ENCODE measurements around the gene NNT. TPM values are rescaled to one million over a fixed set of nuclear protein-coding genes. Genes with fewer than 3 reads are reported as not detected.
"Not testable (repeated sequence)": the region's sequence is repeated elsewhere in the genome, so short reads cannot be mapped to it uniquely, and the experiment has no call there.

NNT gene
- polyA plus RNA-seq, 1 donor (not counting 4 experiments of a cell fraction or from before 2014, with no cell fraction given) = 23.3 TPM

DNA sequence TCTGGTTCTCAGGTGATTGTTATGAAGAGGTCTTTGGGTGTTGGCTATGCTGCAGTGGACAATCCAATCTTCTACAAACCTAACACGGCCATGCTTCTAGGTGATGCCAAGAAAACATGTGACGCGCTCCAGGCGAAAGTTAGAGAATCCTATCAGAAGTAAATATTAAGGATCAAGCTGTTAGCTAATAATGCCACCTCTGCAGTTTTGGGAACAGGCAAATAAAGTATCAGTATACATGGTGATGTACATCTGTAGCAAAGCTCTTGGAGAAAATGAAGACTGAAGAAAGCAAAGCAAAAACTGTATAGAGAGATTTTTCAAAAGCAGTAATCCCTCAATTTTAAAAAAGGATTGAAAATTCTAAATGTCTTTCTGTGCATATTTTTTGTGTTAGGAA, 101.3 kb downstream of the NNT start:
- TF ChIP-seq, protein P1, sequence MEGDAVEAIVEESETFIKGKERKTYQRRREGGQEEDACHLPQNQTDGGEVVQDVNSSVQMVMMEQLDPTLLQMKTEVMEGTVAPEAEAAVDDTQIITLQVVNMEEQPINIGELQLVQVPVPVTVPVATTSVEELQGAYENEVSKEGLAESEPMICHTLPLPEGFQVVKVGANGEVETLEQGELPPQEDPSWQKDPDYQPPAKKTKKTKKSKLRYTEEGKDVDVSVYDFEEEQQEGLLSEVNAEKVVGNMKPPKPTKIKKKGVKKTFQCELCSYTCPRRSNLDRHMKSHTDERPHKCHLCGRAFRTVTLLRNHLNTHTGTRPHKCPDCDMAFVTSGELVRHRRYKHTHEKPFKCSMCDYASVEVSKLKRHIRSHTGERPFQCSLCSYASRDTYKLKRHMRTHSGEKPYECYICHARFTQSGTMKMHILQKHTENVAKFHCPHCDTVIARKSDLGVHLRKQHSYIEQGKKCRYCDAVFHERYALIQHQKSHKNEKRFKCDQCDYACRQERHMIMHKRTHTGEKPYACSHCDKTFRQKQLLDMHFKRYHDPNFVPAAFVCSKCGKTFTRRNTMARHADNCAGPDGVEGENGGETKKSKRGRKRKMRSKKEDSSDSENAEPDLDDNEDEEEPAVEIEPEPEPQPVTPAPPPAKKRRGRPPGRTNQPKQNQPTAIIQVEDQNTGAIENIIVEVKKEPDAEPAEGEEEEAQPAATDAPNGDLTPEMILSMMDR (optimal IDR thresholded peaks at IDR 0.05 in 1 of 3, IDR thresholded peaks at IDR 0.05 in 1 of 3, conservative IDR thresholded peaks at IDR 0.05 in 1 of 3; ENCODE audit: extremely low read depth in 1 of 3, insufficient read depth in 2 of 3, low read length in 3 of 3) = no peak
- TF ChIP-seq EZH2 (IDR thresholded peaks at IDR 0.05; ENCODE audit: low read length) = no peak
- no peaks in the 10 kb centered on the region for H3K36me3 ChIP-seq (ENCODE audit: control insufficient read depth in 2 of 2, extremely low read depth in 1 of 2, insufficient read depth in 2 of 2, low read length in 2 of 2)
- dilution Hi-C loops (cut with MboI; ENCODE audit: extremely low pct_ligation_motif_present, low sequenced_read_pairs) = no loop called here
- no peaks in the 10 kb centered on the region for H4K20me1 ChIP-seq (ENCODE audit: control insufficient read depth, extremely low read depth, insufficient read depth, low read length)
- DNase-seq (ENCODE audit: low read depth, low spot score) = no peak
- H2AFZ ChIP-seq (ENCODE audit: control insufficient read depth, low read length) = no peak overlapping the region
- no peaks in the 10 kb centered on the region for H3K9me1 ChIP-seq (ENCODE audit: control insufficient read depth, extremely low read depth, insufficient read depth, low read length)
- H3K4me2 ChIP-seq (ENCODE audit: control insufficient read depth, extremely low read depth, insufficient read depth, low read depth, low read length) = no peak overlapping the region
- H3K9me3 ChIP-seq (ENCODE audit: control insufficient read depth, low read depth, low read length) = no peaks in the 10 kb centered on the region
- no peaks in the 10 kb centered on the region for H3K27me3 ChIP-seq (ENCODE audit: control insufficient read depth, extremely low read depth, insufficient read depth, low read length)
- no peaks in the 10 kb centered on the region for H3K79me2 ChIP-seq (ENCODE audit: control insufficient read depth, insufficient read depth, low read length)
- no peak overlapping the region for H3K27ac ChIP-seq (ENCODE audit: control insufficient read depth, insufficient read depth, low read length)
- H3K4me1 ChIP-seq (ENCODE audit: control insufficient read depth, extremely low read depth, insufficient read depth, low read length) = no peaks in the 10 kb centered on the region
- FAIRE-seq = no peak
- no peak overlapping the region for H3K4me3 ChIP-seq (ENCODE audit: control insufficient read depth in 2 of 3, extremely low read depth in 1 of 3, insufficient read depth in 2 of 3, low read depth in 1 of 3, low read length in 3 of 3)
- no peak overlapping the region for H3K9ac ChIP-seq (ENCODE audit: control insufficient read depth, extremely low read depth, insufficient read depth, low read length)

- H3K4me2 ChIP-seq (ENCODE audit: control insufficient read depth, extremely low read depth, insufficient read depth, low read depth, low read length); H3K9me3 ChIP-seq (ENCODE audit: control insufficient read depth, low read depth, low read length); FAIRE-seq; H4K20me1 ChIP-seq (ENCODE audit: control insufficient read depth, extremely low read depth, insufficient read depth, low read length); H3K9me1 ChIP-seq (ENCODE audit: control insufficient read depth, extremely low read depth, insufficient read depth, low read length); H3K36me3 ChIP-seq (ENCODE audit: control insufficient read depth in 2 of 2, extremely low read depth in 1 of 2, insufficient read depth in 2 of 2, low read length in 2 of 2); H3K27me3 ChIP-seq (ENCODE audit: control insufficient read depth, extremely low read depth, insufficient read depth, low read length); DNase-seq (ENCODE audit: low read depth, low spot score); H3K79me2 ChIP-seq (ENCODE audit: control insufficient read depth, insufficient read depth, low read length); H3K4me1 ChIP-seq (ENCODE audit: control insufficient read depth, extremely low read depth, insufficient read depth, low read length); H3K27ac ChIP-seq (ENCODE audit: control insufficient read depth, insufficient read depth, low read length); dilution Hi-C loops (cut with MboI; ENCODE audit: extremely low pct_ligation_motif_present, low sequenced_read_pairs); H2AFZ ChIP-seq (ENCODE audit: control insufficient read depth, low read length); H3K4me3 ChIP-seq (ENCODE audit: control insufficient read depth in 2 of 3, extremely low read depth in 1 of 3, insufficient read depth in 2 of 3, low read depth in 1 of 3, low read length in 3 of 3); H3K9ac ChIP-seq (ENCODE audit: control insufficient read depth, extremely low read depth, insufficient read depth, low read length): not testable (repeated sequence)
These were observed 103.6 kb downstream of the NNT start for GRCh38 chr5:43706576-43706975.

DNA sequence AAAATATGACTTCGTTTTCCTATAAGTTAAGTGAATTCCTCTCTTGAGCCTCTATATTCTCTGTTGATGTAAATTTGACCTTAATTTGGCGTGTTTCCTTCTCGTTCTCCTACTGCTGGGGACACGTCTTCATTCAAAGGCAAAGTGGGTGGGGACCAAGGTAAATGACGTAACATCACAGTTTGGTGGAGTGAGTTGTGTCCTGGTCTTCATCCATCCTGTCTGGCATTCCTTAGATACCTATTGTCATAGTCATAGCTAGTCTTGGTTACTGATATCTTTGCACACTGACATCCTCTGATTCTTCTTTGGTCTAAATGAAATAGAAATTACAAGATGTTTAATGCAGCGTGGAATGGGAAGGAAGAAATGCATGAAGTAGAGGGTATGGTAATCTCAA, 108.5 kb downstream of the NNT start:
- TF ChIP-seq, protein P1 (optimal IDR thresholded peaks at IDR 0.05 in 1 of 3, IDR thresholded peaks at IDR 0.05 in 1 of 3, conservative IDR thresholded peaks at IDR 0.05 in 1 of 3; ENCODE audit: extremely low read depth in 1 of 3, insufficient read depth in 2 of 3, low read length in 3 of 3) = no peak
- no peak for TF ChIP-seq EZH2 (IDR thresholded peaks at IDR 0.05; ENCODE audit: low read length)
- no peak overlapping the region for H3K9ac ChIP-seq (ENCODE audit: control insufficient read depth, extremely low read depth, insufficient read depth, low read length)
- H3K4me1 ChIP-seq (ENCODE audit: control insufficient read depth, extremely low read depth, insufficient read depth, low read length) = peaks cover 3% of the 10 kb centered on the region
- no peak overlapping the region for H3K4me3 ChIP-seq (ENCODE audit: control insufficient read depth in 2 of 3, extremely low read depth in 1 of 3, insufficient read depth in 2 of 3, low read depth in 1 of 3, low read length in 3 of 3)
- DNase-seq (ENCODE audit: low read depth, low spot score) (no peak), FAIRE-seq (peak; percentile 59)
- H4K20me1 ChIP-seq (ENCODE audit: control insufficient read depth, extremely low read depth, insufficient read depth, low read length) = no peaks in the 10 kb centered on the region
- H3K36me3 ChIP-seq (ENCODE audit: control insufficient read depth in 2 of 2, extremely low read depth in 1 of 2, insufficient read depth in 2 of 2, low read length in 2 of 2) = no peaks in the 10 kb centered on the region
- H3K9me1 ChIP-seq (ENCODE audit: control insufficient read depth, extremely low read depth, insufficient read depth, low read length) = no peaks in the 10 kb centered on the region
- H3K27ac ChIP-seq (ENCODE audit: control insufficient read depth, insufficient read depth, low read length) = no peak overlapping the region
- dilution Hi-C loops (cut with MboI; ENCODE audit: extremely low pct_ligation_motif_present, low sequenced_read_pairs) = no loop called here
- H3K4me2 ChIP-seq (ENCODE audit: control insufficient read depth, extremely low read depth, insufficient read depth, low read depth, low read length) = no peak overlapping the region
- H3K79me2 ChIP-seq (ENCODE audit: control insufficient read depth, insufficient read depth, low read length) = no peaks in the 10 kb centered on the region
- H2AFZ ChIP-seq (ENCODE audit: control insufficient read depth, low read length) = no peak overlapping the region
- H3K9me3 ChIP-seq (ENCODE audit: control insufficient read depth, low read depth, low read length) = no peaks in the 10 kb centered on the region
- H3K27me3 ChIP-seq (ENCODE audit: control insufficient read depth, extremely low read depth, insufficient read depth, low read length) = no peaks in the 10 kb centered on the region

Data from keratinocyte (primary cell).